ENCODE results near the gene SETBP1.

SETBP1 gene

GRCh38 chr18:45068400-45069094, 387.9 kb downstream of the SETBP1 start:
- Mint-ChIP-seq H3K4me3 (no peak overlapping the region), H3K27me3 (ENCODE audit: low read depth, poor library complexity) (no peaks in the 10 kb centered on the region), H3K36me3 (ENCODE audit: low read depth) (peaks cover 33% of the 10 kb centered on the region), H3K4me1 (peaks cover 6% of the 10 kb centered on the region), H3K9me3 (no peaks in the 10 kb centered on the region), H3K27ac (no peak overlapping the region)
- no peak for DNase-seq
- no peak for TF ChIP-seq CTCF (IDR thresholded peaks at IDR 0.05)

- Mint-ChIP-seq H3K9me3 (no peaks in the 10 kb centered on the region), H3K4me1 (peaks cover 6% of the 10 kb centered on the region), H3K36me3 (ENCODE audit: low read depth) (peaks cover 23% of the 10 kb centered on the region), H3K27me3 (ENCODE audit: low read depth, poor library complexity) (no peaks in the 10 kb centered on the region), H3K4me3 (no peak overlapping the region), H3K27ac (no peak overlapping the region)
- no peak for DNase-seq
- no peak for TF ChIP-seq CTCF (IDR thresholded peaks at IDR 0.05)
These were observed 388.9 kb downstream of the SETBP1 start for GRCh38 chr18:45069546-45069945.

- Mint-ChIP-seq H3K4me1 (no peaks in the 10 kb centered on the region), H3K4me3 (no peak overlapping the region), H3K27me3 (ENCODE audit: low read depth, poor library complexity) (no peaks in the 10 kb centered on the region), H3K9me3 (no peaks in the 10 kb centered on the region), H3K27ac (no peak overlapping the region), H3K36me3 (ENCODE audit: low read depth) (no peaks in the 10 kb centered on the region)
- no peak for DNase-seq
- TF ChIP-seq CTCF (IDR thresholded peaks at IDR 0.05) = no peak
These were observed 391.3 kb downstream of the SETBP1 start for GRCh38 chr18:45071956-45072355.

- Mint-ChIP-seq H3K9me3 (no peaks in the 10 kb centered on the region), H3K27ac (no peak overlapping the region), H3K36me3 (ENCODE audit: low read depth) (no peaks in the 10 kb centered on the region)
These were observed 392.9 kb downstream of the SETBP1 start for GRCh38 chr18:45073556-45073955.

GRCh38 chr18:45081566-45082181, 401.0 kb downstream of the SETBP1 start:
- Mint-ChIP-seq H3K4me1 (peaks cover 46% of the 10 kb centered on the region), H3K27ac (no peak overlapping the region), H3K4me3 (no peak overlapping the region), H3K36me3 (ENCODE audit: low read depth) (peaks cover 5% of the 10 kb centered on the region), H3K27me3 (ENCODE audit: low read depth, poor library complexity) (peaks cover 4% of the 10 kb centered on the region), H3K9me3 (peaks cover 9% of the 10 kb centered on the region)
- TF ChIP-seq CTCF (IDR thresholded peaks at IDR 0.05) = no peak
- DNase-seq = no peak

More at GRCh38 chr18:45073556-45073955, 392.9 kb downstream of the SETBP1 start:
- no peaks in the 10 kb centered on the region for H3K27me3 Mint-ChIP-seq (ENCODE audit: low read depth, poor library complexity)
- H3K4me1 Mint-ChIP-seq = no peaks in the 10 kb centered on the region
- H3K4me3 Mint-ChIP-seq = no peak overlapping the region
- DNase-seq = no peak
- TF ChIP-seq CTCF (IDR thresholded peaks at IDR 0.05) = no peak

All from nephron progenitor cell (in vitro differentiated cells).